Measurements from ENCODE around the gene SPNS2.

DNA sequence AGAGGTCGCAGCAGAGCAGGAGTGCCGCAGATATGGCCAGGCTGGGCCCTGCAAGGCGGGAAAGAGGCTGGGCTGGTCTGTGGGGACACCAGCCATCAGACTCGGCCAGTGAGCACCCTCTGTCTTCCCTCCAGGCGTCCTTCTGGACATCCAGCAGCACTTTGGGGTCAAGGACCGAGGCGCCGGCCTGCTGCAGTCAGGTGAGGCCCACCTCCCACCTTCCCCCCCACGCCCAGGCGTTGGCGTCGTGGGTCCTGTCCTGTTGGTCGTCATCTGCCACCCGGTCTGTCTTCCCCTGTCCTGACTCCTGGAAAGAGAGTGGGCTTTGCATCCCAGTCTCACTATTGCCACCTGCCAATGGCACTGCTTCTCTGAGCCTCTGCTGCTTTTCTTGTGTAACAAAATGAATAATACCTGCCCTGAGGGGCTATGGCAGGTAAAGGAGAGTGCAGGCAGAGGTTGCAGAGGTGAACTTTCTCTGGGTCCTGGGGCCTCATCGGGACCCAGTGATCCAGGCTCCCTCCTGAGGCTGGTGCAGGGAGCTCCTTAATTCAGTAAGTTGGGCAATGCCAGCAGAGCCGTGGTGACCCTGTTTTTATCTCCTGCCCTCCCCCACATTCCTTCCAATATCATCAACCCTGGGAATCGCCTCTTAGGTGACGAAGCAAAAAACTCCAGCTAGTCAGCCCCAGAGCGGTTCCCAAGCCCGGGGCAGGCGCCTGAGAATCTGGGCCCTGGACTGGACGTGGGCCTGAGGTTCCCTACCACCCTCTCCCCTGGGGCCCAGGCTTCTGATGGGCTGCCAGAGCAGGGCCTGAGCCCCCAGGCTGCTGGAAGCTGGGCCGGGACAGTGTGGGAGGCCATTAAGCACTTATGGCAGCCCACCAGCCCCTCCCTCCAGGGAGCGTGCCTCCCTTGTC lies 14.7 kb downstream of the SPNS2 start:
- TF ChIP-seq, protein P1, sequence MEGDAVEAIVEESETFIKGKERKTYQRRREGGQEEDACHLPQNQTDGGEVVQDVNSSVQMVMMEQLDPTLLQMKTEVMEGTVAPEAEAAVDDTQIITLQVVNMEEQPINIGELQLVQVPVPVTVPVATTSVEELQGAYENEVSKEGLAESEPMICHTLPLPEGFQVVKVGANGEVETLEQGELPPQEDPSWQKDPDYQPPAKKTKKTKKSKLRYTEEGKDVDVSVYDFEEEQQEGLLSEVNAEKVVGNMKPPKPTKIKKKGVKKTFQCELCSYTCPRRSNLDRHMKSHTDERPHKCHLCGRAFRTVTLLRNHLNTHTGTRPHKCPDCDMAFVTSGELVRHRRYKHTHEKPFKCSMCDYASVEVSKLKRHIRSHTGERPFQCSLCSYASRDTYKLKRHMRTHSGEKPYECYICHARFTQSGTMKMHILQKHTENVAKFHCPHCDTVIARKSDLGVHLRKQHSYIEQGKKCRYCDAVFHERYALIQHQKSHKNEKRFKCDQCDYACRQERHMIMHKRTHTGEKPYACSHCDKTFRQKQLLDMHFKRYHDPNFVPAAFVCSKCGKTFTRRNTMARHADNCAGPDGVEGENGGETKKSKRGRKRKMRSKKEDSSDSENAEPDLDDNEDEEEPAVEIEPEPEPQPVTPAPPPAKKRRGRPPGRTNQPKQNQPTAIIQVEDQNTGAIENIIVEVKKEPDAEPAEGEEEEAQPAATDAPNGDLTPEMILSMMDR (IDR thresholded peaks at IDR 0.05 in 2 of 3, conservative IDR thresholded peaks at IDR 0.05 in 1 of 3; ENCODE audit: control insufficient read depth in 2 of 3, extremely low read depth in 1 of 3, insufficient read depth in 1 of 3, low read depth in 3 of 3, low read length in 3 of 3): no peak
- no peak for TF ChIP-seq MTA2 (IDR thresholded peaks at IDR 0.05; ENCODE audit: low read depth)
- TF ChIP-seq, protein P2, sequence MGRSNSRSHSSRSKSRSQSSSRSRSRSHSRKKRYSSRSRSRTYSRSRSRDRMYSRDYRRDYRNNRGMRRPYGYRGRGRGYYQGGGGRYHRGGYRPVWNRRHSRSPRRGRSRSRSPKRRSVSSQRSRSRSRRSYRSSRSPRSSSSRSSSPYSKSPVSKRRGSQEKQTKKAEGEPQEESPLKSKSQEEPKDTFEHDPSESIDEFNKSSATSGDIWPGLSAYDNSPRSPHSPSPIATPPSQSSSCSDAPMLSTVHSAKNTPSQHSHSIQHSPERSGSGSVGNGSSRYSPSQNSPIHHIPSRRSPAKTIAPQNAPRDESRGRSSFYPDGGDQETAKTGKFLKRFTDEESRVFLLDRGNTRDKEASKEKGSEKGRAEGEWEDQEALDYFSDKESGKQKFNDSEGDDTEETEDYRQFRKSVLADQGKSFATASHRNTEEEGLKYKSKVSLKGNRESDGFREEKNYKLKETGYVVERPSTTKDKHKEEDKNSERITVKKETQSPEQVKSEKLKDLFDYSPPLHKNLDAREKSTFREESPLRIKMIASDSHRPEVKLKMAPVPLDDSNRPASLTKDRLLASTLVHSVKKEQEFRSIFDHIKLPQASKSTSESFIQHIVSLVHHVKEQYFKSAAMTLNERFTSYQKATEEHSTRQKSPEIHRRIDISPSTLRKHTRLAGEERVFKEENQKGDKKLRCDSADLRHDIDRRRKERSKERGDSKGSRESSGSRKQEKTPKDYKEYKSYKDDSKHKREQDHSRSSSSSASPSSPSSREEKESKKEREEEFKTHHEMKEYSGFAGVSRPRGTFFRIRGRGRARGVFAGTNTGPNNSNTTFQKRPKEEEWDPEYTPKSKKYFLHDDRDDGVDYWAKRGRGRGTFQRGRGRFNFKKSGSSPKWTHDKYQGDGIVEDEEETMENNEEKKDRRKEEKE (IDR thresholded peaks at IDR 0.05): no peak
- TF ChIP-seq, protein P3, sequence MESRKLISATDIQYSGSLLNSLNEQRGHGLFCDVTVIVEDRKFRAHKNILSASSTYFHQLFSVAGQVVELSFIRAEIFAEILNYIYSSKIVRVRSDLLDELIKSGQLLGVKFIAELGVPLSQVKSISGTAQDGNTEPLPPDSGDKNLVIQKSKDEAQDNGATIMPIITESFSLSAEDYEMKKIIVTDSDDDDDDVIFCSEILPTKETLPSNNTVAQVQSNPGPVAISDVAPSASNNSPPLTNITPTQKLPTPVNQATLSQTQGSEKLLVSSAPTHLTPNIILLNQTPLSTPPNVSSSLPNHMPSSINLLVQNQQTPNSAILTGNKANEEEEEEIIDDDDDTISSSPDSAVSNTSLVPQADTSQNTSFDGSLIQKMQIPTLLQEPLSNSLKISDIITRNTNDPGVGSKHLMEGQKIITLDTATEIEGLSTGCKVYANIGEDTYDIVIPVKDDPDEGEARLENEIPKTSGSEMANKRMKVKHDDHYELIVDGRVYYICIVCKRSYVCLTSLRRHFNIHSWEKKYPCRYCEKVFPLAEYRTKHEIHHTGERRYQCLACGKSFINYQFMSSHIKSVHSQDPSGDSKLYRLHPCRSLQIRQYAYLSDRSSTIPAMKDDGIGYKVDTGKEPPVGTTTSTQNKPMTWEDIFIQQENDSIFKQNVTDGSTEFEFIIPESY (IDR thresholded peaks at IDR 0.05): no peak
- no peak for TF ChIP-seq TBL1XR1 (IDR thresholded peaks at IDR 0.05; ENCODE audit: low read depth, low read length)
- TF ChIP-seq, protein P4, sequence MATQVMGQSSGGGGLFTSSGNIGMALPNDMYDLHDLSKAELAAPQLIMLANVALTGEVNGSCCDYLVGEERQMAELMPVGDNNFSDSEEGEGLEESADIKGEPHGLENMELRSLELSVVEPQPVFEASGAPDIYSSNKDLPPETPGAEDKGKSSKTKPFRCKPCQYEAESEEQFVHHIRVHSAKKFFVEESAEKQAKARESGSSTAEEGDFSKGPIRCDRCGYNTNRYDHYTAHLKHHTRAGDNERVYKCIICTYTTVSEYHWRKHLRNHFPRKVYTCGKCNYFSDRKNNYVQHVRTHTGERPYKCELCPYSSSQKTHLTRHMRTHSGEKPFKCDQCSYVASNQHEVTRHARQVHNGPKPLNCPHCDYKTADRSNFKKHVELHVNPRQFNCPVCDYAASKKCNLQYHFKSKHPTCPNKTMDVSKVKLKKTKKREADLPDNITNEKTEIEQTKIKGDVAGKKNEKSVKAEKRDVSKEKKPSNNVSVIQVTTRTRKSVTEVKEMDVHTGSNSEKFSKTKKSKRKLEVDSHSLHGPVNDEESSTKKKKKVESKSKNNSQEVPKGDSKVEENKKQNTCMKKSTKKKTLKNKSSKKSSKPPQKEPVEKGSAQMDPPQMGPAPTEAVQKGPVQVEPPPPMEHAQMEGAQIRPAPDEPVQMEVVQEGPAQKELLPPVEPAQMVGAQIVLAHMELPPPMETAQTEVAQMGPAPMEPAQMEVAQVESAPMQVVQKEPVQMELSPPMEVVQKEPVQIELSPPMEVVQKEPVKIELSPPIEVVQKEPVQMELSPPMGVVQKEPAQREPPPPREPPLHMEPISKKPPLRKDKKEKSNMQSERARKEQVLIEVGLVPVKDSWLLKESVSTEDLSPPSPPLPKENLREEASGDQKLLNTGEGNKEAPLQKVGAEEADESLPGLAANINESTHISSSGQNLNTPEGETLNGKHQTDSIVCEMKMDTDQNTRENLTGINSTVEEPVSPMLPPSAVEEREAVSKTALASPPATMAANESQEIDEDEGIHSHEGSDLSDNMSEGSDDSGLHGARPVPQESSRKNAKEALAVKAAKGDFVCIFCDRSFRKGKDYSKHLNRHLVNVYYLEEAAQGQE (IDR thresholded peaks at IDR 0.05; ENCODE audit: low read depth, low read length): no peak
- TF ChIP-seq CHD2 (IDR thresholded peaks at IDR 0.05; ENCODE audit: borderline replicate concordance, low read depth, low read length): no peak
- TF ChIP-seq YBX1 (IDR thresholded peaks at IDR 0.05): no peak
- TF ChIP-seq NFIC (IDR thresholded peaks at IDR 0.05; ENCODE audit: low read depth, low read length): no peak
